Right atrium auricular region (tissue), 2 donors: ENCODE measurements around the gene LASP1. TPM values are rescaled to one million over a fixed set of nuclear protein-coding genes. Genes with fewer than 3 reads are reported as not detected.
A peak's percentile ranks its signal among the peaks of the same experiment; 100 is the strongest.

Source experiments
- DNase-seq: peaks from one replicate; pipeline ENCODE4 v3.0.0-alpha.2; 2019; ENCODE audit warnings: low spot score
- H3K27ac ChIP-seq, 2 donors: fragments of 200-600 bp; sonication (generic); 1 replicate in 1 of 2; 2 replicates in 1 of 2; pipeline ENCODE4 v1.5.1; 2016 to 2019
- H3K27me3 ChIP-seq, 2 donors: fragments of 200-600 bp; sonication (generic); one replicate each; pipeline versions ENCODE4 v1.5.1 to v1.6.0; 2017 to 2019
- H3K36me3 ChIP-seq: fragments of 200-600 bp; sonication (generic); one replicate; pipeline ENCODE4 v1.5.1; 2016
- H3K4me1 ChIP-seq, 2 donors: fragments of 200-600 bp; sonication (generic); one replicate each; pipeline versions ENCODE4 v1.5.1 to v1.6.0; 2017 to 2019
- H3K4me3 ChIP-seq, 2 donors: fragments of 200-600 bp; sonication (generic); 1 replicate in 1 of 2; 2 replicates in 1 of 2; pipeline ENCODE4 v1.5.1; 2017 to 2019; ENCODE audit warnings: mild to moderate bottlenecking in 1 of 2, moderate library complexity in 1 of 2
- H3K9me3 ChIP-seq, 2 donors: fragments of 200-600 bp; sonication (generic); one replicate each; pipeline ENCODE4 v1.5.1; 2019
- CTCF ChIP-seq, 2 donors: fragments of 200-600 bp; sonication (generic); IDR thresholded peaks; one replicate each; pipeline ENCODE4 v1.5.1; 2019; ENCODE audit warnings: antibody characterized with exemption in 2 of 2
- total RNA-seq, 2 donors: library from RNA; depleted of rRNA; stranded (reverse); fragments of >200 nt; gene quantifications; one replicate each; pipeline ENCODE4 v1.1.0, GENCODE V29; 2016

The LASP1 gene
- total RNA-seq, 2 donors from 2014 or later = 34.2 to 65.4 TPM

- H3K4me3 ChIP-seq = no peak overlapping the region
- no peaks in the 10 kb centered on the region for H3K9me3 ChIP-seq
- no peaks in the 10 kb centered on the region for H3K27me3 ChIP-seq
- peak overlapping the region; percentile 6 to 16 for H3K27ac ChIP-seq
- H3K4me1 ChIP-seq = peaks cover 0 to 63% of the 10 kb centered on the region in 2 donors
- DNase-seq = no peak
- no peak for TF ChIP-seq CTCF (IDR thresholded peaks at IDR 0.05)
- H3K36me3 ChIP-seq = peaks cover 32% of the 10 kb centered on the region
These were observed 16.1 kb downstream of the LASP1 start for GRCh38 chr17:38885728-38886642.

GRCh38 chr17:38886643-38887010 lies 16.8 kb downstream of the LASP1 start:
- no peaks in the 10 kb centered on the region for H3K27me3 ChIP-seq
- H3K9me3 ChIP-seq = no peaks in the 10 kb centered on the region
- peaks cover 39% of the 10 kb centered on the region for H3K36me3 ChIP-seq
- TF ChIP-seq CTCF (IDR thresholded peaks at IDR 0.05) = no peak
- no peak overlapping the region for H3K27ac ChIP-seq
- no peak for DNase-seq
- no peak overlapping the region for H3K4me3 ChIP-seq
- H3K4me1 ChIP-seq = peaks cover 0 to 57% of the 10 kb centered on the region in 2 donors

- Histone ChIP-seq H3K4me1 (peaks cover 0 to 55% of the 10 kb centered on the region in 2 donors), H3K27ac (no peak overlapping the region), H3K27me3 (no peaks in the 10 kb centered on the region), H3K9me3 (no peaks in the 10 kb centered on the region), H3K36me3 (peaks cover 56% of the 10 kb centered on the region), H3K4me3 (no peak overlapping the region)
- no peak for TF ChIP-seq CTCF (IDR thresholded peaks at IDR 0.05)
- DNase-seq = no peak
These were observed 19.0 kb downstream of the LASP1 start for GRCh38 chr17:38888842-38889241.

- Histone ChIP-seq H3K27ac (no peak overlapping the region), H3K9me3 (no peaks in the 10 kb centered on the region), H3K4me3 (no peak overlapping the region), H3K27me3 (no peaks in the 10 kb centered on the region), H3K36me3 (peaks cover 61% of the 10 kb centered on the region), H3K4me1 (peaks cover 0 to 53% of the 10 kb centered on the region in 2 donors)
- no peak for TF ChIP-seq CTCF (IDR thresholded peaks at IDR 0.05)
- DNase-seq = no peak
These were observed 20.0 kb downstream of the LASP1 start for GRCh38 chr17:38889745-38890409.

- no peak overlapping the region for H3K4me3 ChIP-seq
- H3K36me3 ChIP-seq = peaks cover 58% of the 10 kb centered on the region
- no peaks in the 10 kb centered on the region for H3K27me3 ChIP-seq
- no peaks in the 10 kb centered on the region for H3K9me3 ChIP-seq
- no peak for DNase-seq
- H3K27ac ChIP-seq = no peak overlapping the region
- H3K4me1 ChIP-seq = peaks cover 0 to 48% of the 10 kb centered on the region in 2 donors
- TF ChIP-seq CTCF (IDR thresholded peaks at IDR 0.05) = no peak
These were observed 20.5 kb downstream of the LASP1 start for GRCh38 chr17:38890410-38890746.
